Smooth muscle cell (in vitro differentiated cells): ENCODE results near the gene ZNF791. TPM values are rescaled to one million over a fixed set of nuclear protein-coding genes. Genes with fewer than 3 reads are reported as not detected.

Experiments used
- DNase-seq: peaks from one replicate; lab custom pipeline; 2025; ENCODE audit not compliant: unreplicated experiment; lab: John Stamatoyannopoulos, UW
- H2AFZ ChIP-seq: fragments of 200-600 bp; sonication (generic); 2 replicates; pipeline ENCODE4 v1.6.0; 2016; ENCODE audit warnings: antibody characterized with exemption, low read depth, mild to moderate bottlenecking
- H3F3A ChIP-seq: fragments of 200-600 bp; sonication (generic); 2 replicates; pipeline ENCODE4 v1.6.0; 2017; ENCODE audit warnings: antibody characterized with exemption, low read depth
- H3K27ac ChIP-seq: fragments of 200-600 bp; sonication (generic); 2 replicates; pipeline ENCODE4 v1.5.1; 2016; ENCODE audit warnings: low read depth, mild to moderate bottlenecking
- H3K27me3 ChIP-seq: fragments of 200-600 bp; sonication (generic); 2 replicates; pipeline ENCODE4 v1.6.1; 2016; ENCODE audit warnings: low read depth, mild to moderate bottlenecking
- H3K36me3 ChIP-seq: fragments of 200-600 bp; sonication (generic); 2 replicates; pipeline ENCODE4 v1.5.1; 2016; ENCODE audit warnings: low read depth
- H3K4me1 ChIP-seq: fragments of 200-600 bp; sonication (generic); 2 replicates; pipeline ENCODE4 v1.5.1; 2016; ENCODE audit warnings: low read depth
- H3K4me2 ChIP-seq: fragments of 200-600 bp; sonication (generic); 2 replicates; pipeline ENCODE4 v1.6.0; 2016; ENCODE audit warnings: mild to moderate bottlenecking
- H3K4me3 ChIP-seq: fragments of 200-600 bp; sonication (generic); 2 replicates; pipeline ENCODE4 v1.5.1; 2016; ENCODE audit warnings: mild to moderate bottlenecking
- H3K79me2 ChIP-seq: fragments of 200-600 bp; sonication (generic); 2 replicates; pipeline ENCODE4 v1.6.0; 2016; ENCODE audit warnings: low read depth, mild to moderate bottlenecking
- H3K9ac ChIP-seq: fragments of 200-600 bp; sonication (generic); 2 replicates; pipeline ENCODE4 v1.6.0; 2016; ENCODE audit warnings: low read depth
- H3K9me3 ChIP-seq: fragments of 200-600 bp; sonication (generic); replicated peaks from 2 replicates; pipeline ENCODE4 v1.5.1; 2016; ENCODE audit warnings: low read depth
- H4K20me1 ChIP-seq: fragments of 200-600 bp; sonication (generic); 2 replicates; pipeline ENCODE4 v1.6.0; 2016; ENCODE audit warnings: low read depth
- WGBS: methylation state at CpG from one replicate; pipeline ENCODE4 v1.1.7; 2016; ENCODE audit warnings: low lambda C conversion rate; 5-methylcytosine and 5-hydroxymethylcytosine counted together
- polyA plus RNA-seq: library from polyadenylated mRNA; unstranded; fragments of >200 nt; fragmentation: Nextera tagmentation; extraction: Ambion mirVana; gene quantifications from 2 replicates; pipeline ENCODE4 v1.2.1, GENCODE V29; 2016
- total RNA-seq: library from RNA; depleted of rRNA; stranded (reverse); fragments of >200 nt; gene quantifications from 2 replicates; pipeline ENCODE4 v1.2.3, GENCODE V29; 2014
- TF ChIP-seq, protein P1 (sequence below): fragments of 200-600 bp; sonication (generic); IDR thresholded peaks from 2 replicates; pipeline ENCODE4 v1.5.1; 2017; ENCODE audit warnings: borderline replicate concordance, mild to moderate bottlenecking, antibody characterized with exemption; ENCODE audit not compliant: insufficient read depth, poor library complexity, severe bottlenecking

ZNF791 gene
- total and polyA plus RNA-seq, 2 experiments from 2014 or later = 15.3 to 17.4 TPM

DNA sequence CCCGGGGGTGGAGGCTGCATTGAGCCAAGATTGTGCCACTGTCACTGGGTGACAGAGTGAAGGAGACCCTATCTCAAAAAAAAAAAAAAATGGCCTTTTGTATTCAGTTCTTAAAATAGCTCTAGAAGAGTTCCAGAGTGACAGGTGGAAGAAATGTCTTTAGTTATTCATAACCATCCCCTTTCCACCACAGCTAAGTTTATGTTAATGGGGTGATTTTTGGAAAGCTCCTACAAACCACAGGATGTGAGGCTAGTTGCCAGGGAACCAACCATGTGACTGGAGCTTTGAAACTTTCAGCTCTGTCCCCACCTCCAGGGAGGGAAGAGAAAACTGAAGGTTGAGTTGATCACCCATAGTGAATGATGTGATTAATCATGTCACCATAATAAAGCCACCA, 7.0 kb upstream of the ZNF791 start:
- no peak overlapping the region for H3K4me3 ChIP-seq
- no peaks in the 10 kb centered on the region for H3K9me3 ChIP-seq
- H3K79me2 ChIP-seq = peaks cover 1% of the 10 kb centered on the region
- WGBS = 100% methylated on average over 1 of the region's 1 CpG
- TF ChIP-seq, protein P1, sequence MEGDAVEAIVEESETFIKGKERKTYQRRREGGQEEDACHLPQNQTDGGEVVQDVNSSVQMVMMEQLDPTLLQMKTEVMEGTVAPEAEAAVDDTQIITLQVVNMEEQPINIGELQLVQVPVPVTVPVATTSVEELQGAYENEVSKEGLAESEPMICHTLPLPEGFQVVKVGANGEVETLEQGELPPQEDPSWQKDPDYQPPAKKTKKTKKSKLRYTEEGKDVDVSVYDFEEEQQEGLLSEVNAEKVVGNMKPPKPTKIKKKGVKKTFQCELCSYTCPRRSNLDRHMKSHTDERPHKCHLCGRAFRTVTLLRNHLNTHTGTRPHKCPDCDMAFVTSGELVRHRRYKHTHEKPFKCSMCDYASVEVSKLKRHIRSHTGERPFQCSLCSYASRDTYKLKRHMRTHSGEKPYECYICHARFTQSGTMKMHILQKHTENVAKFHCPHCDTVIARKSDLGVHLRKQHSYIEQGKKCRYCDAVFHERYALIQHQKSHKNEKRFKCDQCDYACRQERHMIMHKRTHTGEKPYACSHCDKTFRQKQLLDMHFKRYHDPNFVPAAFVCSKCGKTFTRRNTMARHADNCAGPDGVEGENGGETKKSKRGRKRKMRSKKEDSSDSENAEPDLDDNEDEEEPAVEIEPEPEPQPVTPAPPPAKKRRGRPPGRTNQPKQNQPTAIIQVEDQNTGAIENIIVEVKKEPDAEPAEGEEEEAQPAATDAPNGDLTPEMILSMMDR = no peak
- no peaks in the 10 kb centered on the region for H3F3A ChIP-seq
- no peaks in the 10 kb centered on the region for H4K20me1 ChIP-seq
- no peak for DNase-seq
- H2AFZ ChIP-seq = no peak overlapping the region
- no peak overlapping the region for H3K4me2 ChIP-seq
- no peak overlapping the region for H3K9ac ChIP-seq
- no peaks in the 10 kb centered on the region for H3K36me3 ChIP-seq
- no peaks in the 10 kb centered on the region for H3K4me1 ChIP-seq
- H3K27ac ChIP-seq = no peak overlapping the region
- H3K27me3 ChIP-seq = no peaks in the 10 kb centered on the region

- no peak overlapping the region for H3K9ac ChIP-seq
- peaks cover 8% of the 10 kb centered on the region for H3K4me1 ChIP-seq
- TF ChIP-seq, protein P1 = no peak
- DNase-seq = no peak
- no peaks in the 10 kb centered on the region for H3F3A ChIP-seq
- no peaks in the 10 kb centered on the region for H3K27me3 ChIP-seq
- no peaks in the 10 kb centered on the region for H3K36me3 ChIP-seq
- peaks cover 22% of the 10 kb centered on the region for H3K79me2 ChIP-seq
- WGBS = 100% methylated on average over 1 of the region's 1 CpG
- no peaks in the 10 kb centered on the region for H4K20me1 ChIP-seq
- H3K4me3 ChIP-seq = no peak overlapping the region
- no peak overlapping the region for H2AFZ ChIP-seq
- H3K4me2 ChIP-seq = no peak overlapping the region
- H3K9me3 ChIP-seq = no peaks in the 10 kb centered on the region
- H3K27ac ChIP-seq = no peak overlapping the region
These were observed 3.9 kb upstream of the ZNF791 start for GRCh38 chr19:12606796-12607195.

GRCh38 chr19:12607631-12608030, 3.1 kb upstream of the ZNF791 start:
- H3K79me2 ChIP-seq = peaks cover 30% of the 10 kb centered on the region
- no peak overlapping the region for H3K9ac ChIP-seq
- H2AFZ ChIP-seq = no peak overlapping the region
- H3F3A ChIP-seq = no peaks in the 10 kb centered on the region
- H3K27ac ChIP-seq = no peak overlapping the region
- peaks cover 11% of the 10 kb centered on the region for H3K4me1 ChIP-seq
- H3K9me3 ChIP-seq = no peaks in the 10 kb centered on the region
- no peaks in the 10 kb centered on the region for H3K36me3 ChIP-seq
- no peak overlapping the region for H3K4me3 ChIP-seq
- TF ChIP-seq, protein P1 = no peak
- DNase-seq = no peak
- no peaks in the 10 kb centered on the region for H3K27me3 ChIP-seq
- no peaks in the 10 kb centered on the region for H4K20me1 ChIP-seq
- no peak overlapping the region for H3K4me2 ChIP-seq
- 99% methylated on average over 3 of the region's 3 CpGs for WGBS

DNA sequence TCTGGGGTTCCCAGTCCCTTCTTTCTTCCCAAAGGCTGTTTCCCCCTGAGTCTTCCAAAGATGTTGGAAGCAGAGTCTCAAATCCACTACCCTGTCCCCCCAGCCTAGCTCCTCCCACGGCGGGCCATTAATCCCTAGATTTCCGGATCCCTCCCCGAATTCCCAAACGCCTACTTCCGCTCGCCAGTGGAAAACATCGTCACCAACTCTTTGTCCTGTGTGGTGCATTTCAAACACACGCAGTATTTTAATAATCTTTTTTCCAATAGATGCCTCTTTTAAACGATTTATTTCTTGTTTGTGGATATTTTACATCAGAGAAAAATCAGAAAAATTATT, 610 bp downstream of the ZNF791 start:
- H4K20me1 ChIP-seq = peaks cover 29% of the 10 kb centered on the region
- no peaks in the 10 kb centered on the region for H3K27me3 ChIP-seq
- H3K9ac ChIP-seq = peak overlapping the region; percentile 97
- peak; percentile 45 for DNase-seq
- TF ChIP-seq, protein P1 = no peak
- peak overlapping the region; percentile 98 for H3K4me2 ChIP-seq
- H3F3A ChIP-seq = no peaks in the 10 kb centered on the region
- H3K4me3 ChIP-seq = peak overlapping the region; percentile 92
- H3K9me3 ChIP-seq = no peaks in the 10 kb centered on the region
- peak overlapping the region; percentile 96 for H3K27ac ChIP-seq
- H3K36me3 ChIP-seq = no peaks in the 10 kb centered on the region
- WGBS = under 1% methylated on average over 10 of the region's 10 CpGs
- peaks cover 11% of the 10 kb centered on the region for H3K4me1 ChIP-seq
- H2AFZ ChIP-seq = peak overlapping the region; percentile 60
- H3K79me2 ChIP-seq = peaks cover 67% of the 10 kb centered on the region
